ENCODE data around the gene MACROD2.

GRCh38 chr20:14712302-14712739, 717.0 kb downstream of the MACROD2 start:
- TF ChIP-seq CTCF (IDR thresholded peaks at IDR 0.05) (no peak), POLR2A (IDR thresholded peaks at IDR 0.05) (no peak), POLR2AphosphoS5 (IDR thresholded peaks at IDR 0.05) (peak; percentile 52)
